Smooth muscle cell (in vitro differentiated cells): ENCODE results near the gene ALKBH1. TPM values are rescaled to one million over a fixed set of nuclear protein-coding genes. Genes with fewer than 3 reads are reported as not detected.

Experiments
- DNase-seq: peaks from one replicate; lab custom pipeline; 2025; ENCODE audit not compliant: unreplicated experiment; lab: John Stamatoyannopoulos, UW
- H2AFZ ChIP-seq: fragments of 200-600 bp; sonication (generic); 2 replicates; pipeline ENCODE4 v1.6.0; 2016; ENCODE audit warnings: antibody characterized with exemption, low read depth, mild to moderate bottlenecking
- H3F3A ChIP-seq: fragments of 200-600 bp; sonication (generic); 2 replicates; pipeline ENCODE4 v1.6.0; 2017; ENCODE audit warnings: antibody characterized with exemption, low read depth
- H3K27ac ChIP-seq: fragments of 200-600 bp; sonication (generic); 2 replicates; pipeline ENCODE4 v1.5.1; 2016; ENCODE audit warnings: low read depth, mild to moderate bottlenecking
- H3K27me3 ChIP-seq: fragments of 200-600 bp; sonication (generic); 2 replicates; pipeline ENCODE4 v1.6.1; 2016; ENCODE audit warnings: low read depth, mild to moderate bottlenecking
- H3K36me3 ChIP-seq: fragments of 200-600 bp; sonication (generic); 2 replicates; pipeline ENCODE4 v1.5.1; 2016; ENCODE audit warnings: low read depth
- H3K4me1 ChIP-seq: fragments of 200-600 bp; sonication (generic); 2 replicates; pipeline ENCODE4 v1.5.1; 2016; ENCODE audit warnings: low read depth
- H3K4me2 ChIP-seq: fragments of 200-600 bp; sonication (generic); 2 replicates; pipeline ENCODE4 v1.6.0; 2016; ENCODE audit warnings: mild to moderate bottlenecking
- H3K4me3 ChIP-seq: fragments of 200-600 bp; sonication (generic); 2 replicates; pipeline ENCODE4 v1.5.1; 2016; ENCODE audit warnings: mild to moderate bottlenecking
- H3K79me2 ChIP-seq: fragments of 200-600 bp; sonication (generic); 2 replicates; pipeline ENCODE4 v1.6.0; 2016; ENCODE audit warnings: low read depth, mild to moderate bottlenecking
- H3K9ac ChIP-seq: fragments of 200-600 bp; sonication (generic); 2 replicates; pipeline ENCODE4 v1.6.0; 2016; ENCODE audit warnings: low read depth
- H3K9me3 ChIP-seq: fragments of 200-600 bp; sonication (generic); replicated peaks from 2 replicates; pipeline ENCODE4 v1.5.1; 2016; ENCODE audit warnings: low read depth
- H4K20me1 ChIP-seq: fragments of 200-600 bp; sonication (generic); 2 replicates; pipeline ENCODE4 v1.6.0; 2016; ENCODE audit warnings: low read depth
- CTCF ChIP-seq: fragments of 200-600 bp; sonication (generic); IDR thresholded peaks from 2 replicates; pipeline ENCODE4 v1.5.1; 2017; ENCODE audit warnings: borderline replicate concordance, mild to moderate bottlenecking, antibody characterized with exemption; ENCODE audit not compliant: insufficient read depth, poor library complexity, severe bottlenecking
- whole genome bisulfite sequencing: methylation state at CpG from one replicate; pipeline ENCODE4 v1.1.7; 2016; ENCODE audit warnings: low lambda C conversion rate; 5-methylcytosine and 5-hydroxymethylcytosine counted together
- polyA plus RNA-seq: library from polyadenylated mRNA; unstranded; fragments of >200 nt; fragmentation: Nextera tagmentation; extraction: Ambion mirVana; gene quantifications from 2 replicates; pipeline ENCODE4 v1.2.1, GENCODE V29; 2016
- total RNA-seq: library from RNA; depleted of rRNA; stranded (reverse); fragments of >200 nt; gene quantifications from 2 replicates; pipeline ENCODE4 v1.2.3, GENCODE V29; 2014

Gene ALKBH1
- total and polyA plus RNA-seq, 2 experiments from 2014 or later, result 11.3 to 15.0 TPM

DNA sequence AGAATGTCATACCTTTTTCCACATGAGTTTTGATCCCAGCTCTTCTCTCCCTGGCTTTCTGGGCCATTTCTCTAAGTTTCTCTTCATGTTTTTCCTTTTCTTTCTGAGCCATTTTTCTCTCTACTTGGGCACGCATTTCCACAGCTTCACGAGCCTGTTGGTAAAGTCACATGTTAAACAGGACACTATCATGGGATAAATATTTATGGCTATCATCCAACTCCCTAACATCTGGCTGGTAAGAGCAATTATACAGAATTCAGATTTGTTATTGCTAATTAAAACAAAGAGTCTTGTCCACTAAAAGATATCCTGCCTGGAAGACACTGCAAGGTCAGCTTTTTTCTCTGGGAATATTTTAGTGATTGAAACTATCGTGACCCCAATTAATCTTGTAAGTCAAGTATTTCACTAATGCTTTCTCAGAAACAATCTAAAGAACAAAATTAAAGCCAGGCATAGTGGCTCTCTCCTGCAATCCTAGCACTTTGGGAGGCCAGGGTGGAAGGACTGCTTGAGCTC, 23.2 kb upstream of the ALKBH1 start:
- no peaks in the 10 kb centered on the region for H3F3A ChIP-seq
- H3K4me1 ChIP-seq, result no peaks in the 10 kb centered on the region
- TF ChIP-seq CTCF, result no peak
- peaks cover 15% of the 10 kb centered on the region for H4K20me1 ChIP-seq
- no peaks in the 10 kb centered on the region for H3K9me3 ChIP-seq
- peaks cover 59% of the 10 kb centered on the region for H3K36me3 ChIP-seq
- no peaks in the 10 kb centered on the region for H3K27me3 ChIP-seq
- H3K4me3 ChIP-seq, result no peak overlapping the region
- peaks cover 9% of the 10 kb centered on the region for H3K79me2 ChIP-seq
- no peak for DNase-seq
- WGBS, result 92% methylated on average over 3 of the region's 3 CpGs
- no peak overlapping the region for H2AFZ ChIP-seq
- no peak overlapping the region for H3K4me2 ChIP-seq
- H3K9ac ChIP-seq, result no peak overlapping the region
- H3K27ac ChIP-seq, result no peak overlapping the region

DNA sequence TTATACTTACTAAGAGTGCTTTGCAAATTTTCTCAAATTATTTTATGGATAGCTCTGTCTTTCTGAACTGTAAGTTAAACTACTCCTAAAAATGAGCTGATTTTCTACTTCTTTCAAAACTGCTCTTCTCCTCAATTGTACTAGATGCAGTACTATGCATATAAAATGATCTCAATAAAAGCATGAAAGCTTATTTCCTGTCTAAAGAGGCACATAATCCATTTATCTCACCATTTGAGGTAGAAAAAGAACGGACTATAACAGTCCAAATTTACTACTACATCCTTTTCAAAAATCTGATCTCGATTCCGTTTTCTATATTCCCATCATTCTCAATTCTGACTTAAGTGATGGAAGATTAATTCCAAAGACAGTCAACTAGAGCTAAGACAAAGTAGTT, 14.5 kb upstream of the ALKBH1 start:
- DNase-seq, result no peak
- Histone ChIP-seq H3K27ac (no peak overlapping the region), H3K9me3 (no peaks in the 10 kb centered on the region), H3K27me3 (no peaks in the 10 kb centered on the region), H3K79me2 (no peaks in the 10 kb centered on the region), H2AFZ (no peak overlapping the region), H3K36me3 (peaks cover 47% of the 10 kb centered on the region), H4K20me1 (peaks cover 13% of the 10 kb centered on the region), H3K4me3 (no peak overlapping the region), H3K4me2 (no peak overlapping the region), H3K9ac (no peak overlapping the region), H3K4me1 (no peaks in the 10 kb centered on the region), H3F3A (no peaks in the 10 kb centered on the region)
- 95% methylated on average over 3 of the region's 3 CpGs for WGBS
- no peak for TF ChIP-seq CTCF

GRCh38 chr14:77721437-77721836, 13.6 kb upstream of the ALKBH1 start:
- Histone ChIP-seq H3F3A (no peaks in the 10 kb centered on the region), H3K36me3 (peaks cover 39% of the 10 kb centered on the region), H2AFZ (no peak overlapping the region), H4K20me1 (peaks cover 12% of the 10 kb centered on the region), H3K27me3 (no peaks in the 10 kb centered on the region), H3K9me3 (no peaks in the 10 kb centered on the region), H3K27ac (no peak overlapping the region), H3K4me3 (no peak overlapping the region), H3K4me1 (no peaks in the 10 kb centered on the region), H3K4me2 (no peak overlapping the region), H3K9ac (no peak overlapping the region), H3K79me2 (no peaks in the 10 kb centered on the region)
- no peak for DNase-seq
- 97% methylated on average over 5 of the region's 5 CpGs for WGBS
- no peak for TF ChIP-seq CTCF

GRCh38 chr14:77717608-77718305, 9.9 kb upstream of the ALKBH1 start:
- Histone ChIP-seq H3K4me1 (no peaks in the 10 kb centered on the region), H3K27ac (no peak overlapping the region), H3K9ac (no peak overlapping the region), H3F3A (peaks cover 6% of the 10 kb centered on the region), H3K79me2 (peaks cover 10% of the 10 kb centered on the region), H3K4me2 (no peak overlapping the region), H4K20me1 (peaks cover 10% of the 10 kb centered on the region), H3K4me3 (no peak overlapping the region), H3K9me3 (no peaks in the 10 kb centered on the region), H3K27me3 (no peaks in the 10 kb centered on the region), H3K36me3 (peaks cover 26% of the 10 kb centered on the region), H2AFZ (no peak overlapping the region)
- TF ChIP-seq CTCF, result no peak
- no peak for DNase-seq
- WGBS, result 97% methylated on average over 5 of the region's 5 CpGs
